Sigmoid colon (tissue), 7 donors: ENCODE data around the gene HKDC1. TPM values are rescaled to one million over a fixed set of nuclear protein-coding genes. Genes with fewer than 3 reads are reported as not detected.

Source experiments
- DNase-seq: peaks from one replicate; pipeline ENCODE4 v3.0.0-alpha.2; 2019
- H3K27ac ChIP-seq, 4 donors: fragments of 200-600 bp; sonication (generic); one replicate each; pipeline ENCODE4 v1.5.1; 2016 to 2019; ENCODE audit warnings: mild to moderate bottlenecking in 1 of 4
- H3K27me3 ChIP-seq, 3 donors: fragments of 200-600 bp; sonication (generic); one replicate each; pipeline ENCODE4 v1.5.1; 2019; ENCODE audit warnings: mild to moderate bottlenecking in 1 of 3
- H3K36me3 ChIP-seq, 4 donors: fragments of 200-600 bp; sonication (generic); one replicate each; pipeline ENCODE4 v1.5.1; 2016 to 2019
- H3K4me1 ChIP-seq, 4 donors: fragments of 200-600 bp; sonication (generic); one replicate each; pipeline ENCODE4 v1.5.1; 2017 to 2019
- H3K4me3 ChIP-seq, 4 donors: fragments of 200-600 bp; sonication (generic); one replicate each; pipeline ENCODE4 v1.5.1; 2017 to 2019; ENCODE audit warnings: mild to moderate bottlenecking in 2 of 4, moderate library complexity in 1 of 4
- H3K9me3 ChIP-seq, 4 donors: fragments of 200-600 bp in 3 of 4; sonication (generic) in 3 of 4; one replicate each; pipeline versions ENCODE4 v1.5.1 to v1.6.1; 2013 to 2019
- CTCF ChIP-seq, 4 experiments: fragments of 450-650 bp in 3 of 4; fragments of 200-600 bp in 1 of 4; IDR thresholded peaks; one replicate each; pipeline ENCODE4 v1.5.1; 2016 to 2019; ENCODE audit warnings: antibody characterized with exemption in 4 of 4, mild to moderate bottlenecking in 3 of 4, moderate library complexity in 2 of 4
- EP300 ChIP-seq, 4 donors: sonication (generic); formaldehyde crosslinking; IDR thresholded peaks; one replicate each; pipeline ENCODE4 v1.6.1; 2017; ENCODE audit warnings: antibody characterized with exemption in 4 of 4
- POLR2A ChIP-seq, 2 donors: fragments of 450-650 bp; IDR thresholded peaks; one replicate each; pipeline ENCODE4 v1.6.1; 2016; ENCODE audit warnings: antibody characterized with exemption in 2 of 2, mild to moderate bottlenecking in 2 of 2, moderate library complexity in 2 of 2
- POLR2AphosphoS5 ChIP-seq, 4 donors: sonication (generic); formaldehyde crosslinking; IDR thresholded peaks; one replicate each; pipeline ENCODE4 v1.6.1; 2017; ENCODE audit warnings: antibody characterized with exemption in 4 of 4
- WGBS, 2 donors: extraction: QIAGEN DNeasy Blood & Tissue Kit; methylation state at CpG; one replicate each; pipeline ENCODE4 v1.1.7; 2013; 5-methylcytosine and 5-hydroxymethylcytosine counted together
- intact Hi-C: fragments of 100-400 bp; cut with DNase I; formaldehyde crosslinking; loops from one replicate; pipeline ENCODE4 v1.15.1; 2023
- polyA plus RNA-seq, 3 donors: library from polyadenylated mRNA; stranded (reverse); fragments of 200-250 nt; gene quantifications; one replicate each; pipeline ENCODE4 v1.2.3, GENCODE V29; 2013
- total RNA-seq, 4 donors: library from RNA; depleted of rRNA; stranded (reverse); fragments of >200 nt; gene quantifications; one replicate each; pipeline ENCODE4 v1.1.0, GENCODE V29; 2016
- donor health status: healthy with polysubstance abuse.
- donor health status: Bipolar disorder and iron deficiency.
- donor health status: healthy.

HKDC1 gene
- total and polyA plus RNA-seq, 7 donors = 8.4 to 33.3 (median 19.2) TPM; not detected in 4

GRCh38 chr10:69232252-69232651 is 12.1 kb downstream of the HKDC1 start:
- no peaks in the 10 kb centered on the region for H3K9me3 ChIP-seq

GRCh38 chr10:69232736-69233480 is 12.8 kb downstream of the HKDC1 start:
- Histone ChIP-seq H3K4me3 (no peak overlapping the region), H3K36me3 (no peaks in the 10 kb centered on the region), H3K9me3 (no peaks in the 10 kb centered on the region), H3K27ac (peak overlapping the region in 1 of 4 donors; percentile 18), H3K27me3 (no peaks in the 10 kb centered on the region), H3K4me1 (peaks cover 0 to 5% (median 0%) of the 10 kb centered on the region in 4 donors)
- intact Hi-C loops = no loop called here
- no peak for DNase-seq
- 26 to 61% methylated on average over 22 of the region's 22 CpGs for WGBS, 2 donors
- TF ChIP-seq CTCF (IDR thresholded peaks at IDR 0.05) (no peak), POLR2AphosphoS5 (IDR thresholded peaks at IDR 0.05) (no peak), EP300 (IDR thresholded peaks at IDR 0.05) (no peak), POLR2A (IDR thresholded peaks at IDR 0.05) (no peak)

More at GRCh38 chr10:69232252-69232651, 12.1 kb downstream of the HKDC1 start:
- no peak overlapping the region for H3K27ac ChIP-seq
- intact Hi-C loops = no loop called here
- no peaks in the 10 kb centered on the region for H3K4me1 ChIP-seq
- TF ChIP-seq CTCF (IDR thresholded peaks at IDR 0.05) (no peak), EP300 (IDR thresholded peaks at IDR 0.05) (no peak), POLR2A (IDR thresholded peaks at IDR 0.05) (no peak), POLR2AphosphoS5 (IDR thresholded peaks at IDR 0.05) (no peak)
- no peaks in the 10 kb centered on the region for H3K27me3 ChIP-seq
- WGBS, 2 donors = 73 to 90% methylated on average over 9 of the region's 9 CpGs
- DNase-seq = no peak
- H3K36me3 ChIP-seq = no peaks in the 10 kb centered on the region
- H3K4me3 ChIP-seq = no peak overlapping the region

- no peak for DNase-seq
- WGBS, 2 donors = 96 to 99% methylated on average over 3 of the region's 3 CpGs
- H3K27ac ChIP-seq = no peak overlapping the region
- intact Hi-C loops = no loop called here
- H3K4me3 ChIP-seq = no peak overlapping the region
- H3K9me3 ChIP-seq = no peaks in the 10 kb centered on the region
- H3K4me1 ChIP-seq = peaks cover 0 to 6% (median 0%) of the 10 kb centered on the region in 4 donors
- H3K27me3 ChIP-seq = no peaks in the 10 kb centered on the region
- TF ChIP-seq EP300 (IDR thresholded peaks at IDR 0.05) = no peak
- TF ChIP-seq CTCF (IDR thresholded peaks at IDR 0.05) = no peak
- TF ChIP-seq POLR2AphosphoS5 (IDR thresholded peaks at IDR 0.05) = no peak
- TF ChIP-seq POLR2A (IDR thresholded peaks at IDR 0.05) = no peak
- no peaks in the 10 kb centered on the region for H3K36me3 ChIP-seq
Observed at GRCh38 chr10:69234447-69234846, 14.3 kb downstream of the HKDC1 start.

GRCh38 chr10:69237528-69238159 is 17.5 kb downstream of the HKDC1 start:
- Histone ChIP-seq H3K9me3 (no peaks in the 10 kb centered on the region), H3K4me1 (peaks cover 0 to 12% (median 0%) of the 10 kb centered on the region in 4 donors), H3K36me3 (no peaks in the 10 kb centered on the region), H3K4me3 (no peak overlapping the region), H3K27ac (no peak overlapping the region), H3K27me3 (no peaks in the 10 kb centered on the region)
- WGBS, 2 donors = 23 to 28% methylated on average over 17 of the region's 17 CpGs
- TF ChIP-seq POLR2A (IDR thresholded peaks at IDR 0.05) (no peak), CTCF (IDR thresholded peaks at IDR 0.05) (peak; percentile 82 to 98 (median 92)), POLR2AphosphoS5 (IDR thresholded peaks at IDR 0.05) (peak in 1 of 4 donors; percentile 51)
- DNase-seq = peak; percentile 93
- intact Hi-C loops = loop anchor here (1.0 to 5.0 kb wide), 3 partner anchors 155 to 400 kb away; no protein-coding TSS in a partner anchor
